NCI-H226 (cell line): ENCODE measurements around the gene HAPLN3.
"Not testable (repeated sequence)": the region's sequence is repeated elsewhere in the genome, so short reads cannot be mapped to it uniquely, and the experiment has no call there.

Source experiments
- DNase-seq: peaks from one replicate; pipeline ENCODE4 v3.0.0-alpha.2; 2015

The HAPLN3 gene

GRCh38 chr15:88894819-88895767, at the start of gene HAPLN3:
HAPLN3 (minus strand) TSS chr15:88895544; CDS start chr15:88887298, 8,246 bp downstream.
- DNase-seq = peak; percentile 32

GRCh38 chr15:88940110-88940675, 44.8 kb upstream of the HAPLN3 start:
- no peak for DNase-seq

- no peak for DNase-seq
Observed at GRCh38 chr15:88939486-88939806, 44.1 kb upstream of the HAPLN3 start.

GRCh38 chr15:88938802-88939485, 43.6 kb upstream of the HAPLN3 start:
- peak; percentile 26 for DNase-seq

- not testable (repeated sequence) for DNase-seq
Observed at GRCh38 chr15:88934449-88934848, 39.1 kb upstream of the HAPLN3 start.

- DNase-seq = no peak
Observed at GRCh38 chr15:88932875-88933330, 37.6 kb upstream of the HAPLN3 start.

- no peak for DNase-seq
Observed at GRCh38 chr15:88932271-88932874, 37.0 kb upstream of the HAPLN3 start.

- no peak for DNase-seq
Observed at GRCh38 chr15:88930579-88930978, 35.2 kb upstream of the HAPLN3 start.

- DNase-seq = not testable (repeated sequence)
Observed at GRCh38 chr15:88929358-88930098, 34.2 kb upstream of the HAPLN3 start.

- DNase-seq = not testable (repeated sequence)
Observed at GRCh38 chr15:88928192-88928591, 32.8 kb upstream of the HAPLN3 start.

GRCh38 chr15:88925648-88926047, 30.3 kb upstream of the HAPLN3 start:
- DNase-seq = not testable (repeated sequence)

- DNase-seq = peak; percentile 85
Observed at GRCh38 chr15:88920892-88921435, 25.6 kb upstream of the HAPLN3 start.

- DNase-seq = peak; percentile 86
Observed at GRCh38 chr15:88920186-88920891, 25.0 kb upstream of the HAPLN3 start.

- DNase-seq = peak; percentile 97
Observed at GRCh38 chr15:88918738-88919137, 23.4 kb upstream of the HAPLN3 start.

GRCh38 chr15:88917760-88918159, 22.4 kb upstream of the HAPLN3 start:
- no peak for DNase-seq

- no peak for DNase-seq
Observed at GRCh38 chr15:88915354-88915753, 20.0 kb upstream of the HAPLN3 start.

- DNase-seq = no peak
Observed at GRCh38 chr15:88913850-88914169, 18.5 kb upstream of the HAPLN3 start.

- DNase-seq = peak; percentile 70
Observed at GRCh38 chr15:88913017-88913849, 17.9 kb upstream of the HAPLN3 start, which contains the start of gene MFGE8. MFGE8 (minus strand) TSS chr15:88913379; CDS start chr15:88913319, 60 bp downstream.

GRCh38 chr15:88912500-88912921, 17.2 kb upstream of the HAPLN3 start:
- no peak for DNase-seq

- peak; percentile 52 for DNase-seq
Observed at GRCh38 chr15:88911766-88912118, 16.4 kb upstream of the HAPLN3 start.
